Smooth muscle cell (in vitro differentiated cells): ENCODE measurements around the gene PROB1. TPM values are rescaled to one million over a fixed set of nuclear protein-coding genes. Genes with fewer than 3 reads are reported as not detected.

Experiments used
- DNase-seq: peaks from one replicate; lab custom pipeline; 2025; ENCODE audit not compliant: unreplicated experiment; lab: John Stamatoyannopoulos, UW
- H2AFZ ChIP-seq: fragments of 200-600 bp; sonication (generic); 2 replicates; pipeline ENCODE4 v1.6.0; 2016; ENCODE audit warnings: antibody characterized with exemption, low read depth, mild to moderate bottlenecking
- H3F3A ChIP-seq: fragments of 200-600 bp; sonication (generic); 2 replicates; pipeline ENCODE4 v1.6.0; 2017; ENCODE audit warnings: antibody characterized with exemption, low read depth
- H3K27ac ChIP-seq: fragments of 200-600 bp; sonication (generic); 2 replicates; pipeline ENCODE4 v1.5.1; 2016; ENCODE audit warnings: low read depth, mild to moderate bottlenecking
- H3K27me3 ChIP-seq: fragments of 200-600 bp; sonication (generic); 2 replicates; pipeline ENCODE4 v1.6.1; 2016; ENCODE audit warnings: low read depth, mild to moderate bottlenecking
- H3K36me3 ChIP-seq: fragments of 200-600 bp; sonication (generic); 2 replicates; pipeline ENCODE4 v1.5.1; 2016; ENCODE audit warnings: low read depth
- H3K4me1 ChIP-seq: fragments of 200-600 bp; sonication (generic); 2 replicates; pipeline ENCODE4 v1.5.1; 2016; ENCODE audit warnings: low read depth
- H3K4me2 ChIP-seq: fragments of 200-600 bp; sonication (generic); 2 replicates; pipeline ENCODE4 v1.6.0; 2016; ENCODE audit warnings: mild to moderate bottlenecking
- H3K4me3 ChIP-seq: fragments of 200-600 bp; sonication (generic); 2 replicates; pipeline ENCODE4 v1.5.1; 2016; ENCODE audit warnings: mild to moderate bottlenecking
- H3K79me2 ChIP-seq: fragments of 200-600 bp; sonication (generic); 2 replicates; pipeline ENCODE4 v1.6.0; 2016; ENCODE audit warnings: low read depth, mild to moderate bottlenecking
- H3K9ac ChIP-seq: fragments of 200-600 bp; sonication (generic); 2 replicates; pipeline ENCODE4 v1.6.0; 2016; ENCODE audit warnings: low read depth
- H3K9me3 ChIP-seq: fragments of 200-600 bp; sonication (generic); replicated peaks from 2 replicates; pipeline ENCODE4 v1.5.1; 2016; ENCODE audit warnings: low read depth
- H4K20me1 ChIP-seq: fragments of 200-600 bp; sonication (generic); 2 replicates; pipeline ENCODE4 v1.6.0; 2016; ENCODE audit warnings: low read depth
- CTCF ChIP-seq: fragments of 200-600 bp; sonication (generic); IDR thresholded peaks from 2 replicates; pipeline ENCODE4 v1.5.1; 2017; ENCODE audit warnings: borderline replicate concordance, mild to moderate bottlenecking, antibody characterized with exemption; ENCODE audit not compliant: insufficient read depth, poor library complexity, severe bottlenecking
- WGBS: methylation state at CpG from one replicate; pipeline ENCODE4 v1.1.7; 2016; ENCODE audit warnings: low lambda C conversion rate; 5-methylcytosine and 5-hydroxymethylcytosine counted together
- polyA plus RNA-seq: library from polyadenylated mRNA; unstranded; fragments of >200 nt; fragmentation: Nextera tagmentation; extraction: Ambion mirVana; gene quantifications from 2 replicates; pipeline ENCODE4 v1.2.1, GENCODE V29; 2016
- total RNA-seq: library from RNA; depleted of rRNA; stranded (reverse); fragments of >200 nt; gene quantifications from 2 replicates; pipeline ENCODE4 v1.2.3, GENCODE V29; 2014

The PROB1 gene
- total and polyA plus RNA-seq, 2 experiments from 2014 or later: 0.90 to 3.8 TPM

GRCh38 chr5:139407517-139407916 is 12.6 kb upstream of the PROB1 start:
- Histone ChIP-seq H3K79me2 (no peaks in the 10 kb centered on the region), H3K36me3 (no peaks in the 10 kb centered on the region), H4K20me1 (no peaks in the 10 kb centered on the region), H3K4me3 (no peak overlapping the region), H3K27ac (no peak overlapping the region), H3K4me1 (peaks cover 8% of the 10 kb centered on the region), H3K9me3 (no peaks in the 10 kb centered on the region), H3K27me3 (no peaks in the 10 kb centered on the region), H2AFZ (no peak overlapping the region), H3K4me2 (no peak overlapping the region), H3F3A (peaks cover 4% of the 10 kb centered on the region), H3K9ac (no peak overlapping the region)
- DNase-seq: no peak
- no peak for TF ChIP-seq CTCF

- Histone ChIP-seq H3K9ac (no peak overlapping the region), H3K4me1 (peaks cover 8% of the 10 kb centered on the region), H3K27me3 (no peaks in the 10 kb centered on the region), H3K27ac (no peak overlapping the region), H3K79me2 (no peaks in the 10 kb centered on the region), H3F3A (peaks cover 4% of the 10 kb centered on the region), H3K4me3 (no peak overlapping the region), H4K20me1 (no peaks in the 10 kb centered on the region), H2AFZ (no peak overlapping the region), H3K9me3 (no peaks in the 10 kb centered on the region), H3K4me2 (no peak overlapping the region), H3K36me3 (no peaks in the 10 kb centered on the region)
- WGBS: 91% methylated on average over 2 of the region's 2 CpGs
- no peak for TF ChIP-seq CTCF
- DNase-seq: no peak
These were observed 12.1 kb upstream of the PROB1 start for GRCh38 chr5:139406963-139407362.

- Histone ChIP-seq H3K79me2 (no peaks in the 10 kb centered on the region), H3K27ac (peak overlapping the region; percentile 92), H3K4me2 (peak overlapping the region; percentile 90), H3K4me3 (peak overlapping the region; percentile 50), H3K4me1 (peaks cover 8% of the 10 kb centered on the region), H3K9ac (peak overlapping the region; percentile 73), H2AFZ (peak overlapping the region; percentile 80), H3K9me3 (no peaks in the 10 kb centered on the region), H4K20me1 (no peaks in the 10 kb centered on the region), H3K36me3 (no peaks in the 10 kb centered on the region), H3K27me3 (no peaks in the 10 kb centered on the region), H3F3A (peaks cover 4% of the 10 kb centered on the region)
- WGBS: 52% methylated on average over 5 of the region's 5 CpGs
- no peak for TF ChIP-seq CTCF
- DNase-seq: no peak
These were observed 9.6 kb upstream of the PROB1 start for GRCh38 chr5:139404484-139404840.

- H3K27ac ChIP-seq: peak within 1 kb of the TSS; percentile 92
- TF ChIP-seq CTCF: no peak
- H4K20me1 ChIP-seq: no peaks in the 10 kb centered on the region
- WGBS: under 1% methylated on average over 41 of the region's 41 CpGs
- peak within 1 kb of the TSS; percentile 80 for H2AFZ ChIP-seq
- peak within 1 kb of the TSS; percentile 90 for H3K4me2 ChIP-seq
- no peaks in the 10 kb centered on the region for H3K9me3 ChIP-seq
- peak within 1 kb of the TSS; percentile 50 for H3K4me3 ChIP-seq
- peak; percentile 100 for DNase-seq
- peaks cover 4% of the 10 kb centered on the region for H3F3A ChIP-seq
- no peaks in the 10 kb centered on the region for H3K27me3 ChIP-seq
- peaks cover 8% of the 10 kb centered on the region for H3K4me1 ChIP-seq
- H3K9ac ChIP-seq: peak within 1 kb of the TSS; percentile 73
- H3K36me3 ChIP-seq: no peaks in the 10 kb centered on the region
- no peaks in the 10 kb centered on the region for H3K79me2 ChIP-seq
These were observed 9.0 kb upstream of the PROB1 start, which contains the start of gene SPATA24 for GRCh38 chr5:139403787-139404483. Gene SPATA24, minus strand, starts transcription at chr5:139404089. Its CDS starts 29 bp downstream, at chr5:139404060.
